Mesothelial cell of epicardium (in vitro differentiated cells): ENCODE measurements around the gene SIN3B. TPM values are rescaled to one million over a fixed set of nuclear protein-coding genes. Genes with fewer than 3 reads are reported as not detected.
A peak's percentile ranks its signal among the peaks of the same experiment; 100 is the strongest.

Source experiments
- DNase-seq, 2 experiments: peaks; one replicate each; pipeline ENCODE4 v3.0.0; 2021; ENCODE audit warnings: low spot score in 2 of 2; ENCODE audit not compliant: unreplicated experiment in 2 of 2
- H3K27ac Mint-ChIP-seq: 2 replicates; pipeline ENCODE4 v1.8.0; 2021; ENCODE audit warnings: mixed read lengths
- H3K27me3 Mint-ChIP-seq: 2 replicates; pipeline ENCODE4 v1.8.0; 2021; ENCODE audit warnings: low read depth, mixed read lengths
- H3K36me3 Mint-ChIP-seq: 2 replicates; pipeline ENCODE4 v1.8.0; 2021; ENCODE audit warnings: mixed read lengths
- H3K4me1 Mint-ChIP-seq: 2 replicates; pipeline ENCODE4 v1.8.0; 2021; ENCODE audit warnings: mixed read lengths
- H3K4me3 Mint-ChIP-seq: 2 replicates; pipeline ENCODE4 v1.8.0; 2021; ENCODE audit warnings: mild to moderate bottlenecking, moderate library complexity, mixed read lengths
- H3K9me3 Mint-ChIP-seq: 2 replicates; pipeline ENCODE4 v1.8.0; 2021; ENCODE audit warnings: mixed read lengths
- CTCF ChIP-seq: fragments of 200-600 bp; sonication (generic); IDR thresholded peaks from one replicate; pipeline ENCODE4 v1.5.0; 2021; ENCODE audit warnings: antibody characterized with exemption; ENCODE audit not compliant: unreplicated experiment
- total RNA-seq: library from RNA; stranded (reverse); gene quantifications from 3 replicates; pipeline ENCODE4 v1.2.1, GENCODE V29; 2021

The SIN3B gene
- total RNA-seq, 1 donor from 2014 or later, result 116 TPM

- Mint-ChIP-seq H3K9me3 (no peaks in the 10 kb centered on the region), H3K27ac (peak overlapping the region; percentile 87), H3K27me3 (no peaks in the 10 kb centered on the region), H3K36me3 (peaks cover 1% of the 10 kb centered on the region), H3K4me1 (peaks cover 32% of the 10 kb centered on the region), H3K4me3 (peak overlapping the region; percentile 54)
- TF ChIP-seq CTCF, result no peak
- DNase-seq, result peak; percentile 42 to 60
Observed at GRCh38 chr19:16825312-16826052, 3.7 kb upstream of the SIN3B start.

- H3K27me3 Mint-ChIP-seq, result no peaks in the 10 kb centered on the region
- no peaks in the 10 kb centered on the region for H3K9me3 Mint-ChIP-seq
- peak overlapping the region; percentile 74 for H3K27ac Mint-ChIP-seq
- peaks cover 29% of the 10 kb centered on the region for H3K4me1 Mint-ChIP-seq
- DNase-seq, result no peak
- peaks cover 24% of the 10 kb centered on the region for H3K36me3 Mint-ChIP-seq
- no peak for TF ChIP-seq CTCF
- H3K4me3 Mint-ChIP-seq, result peak overlapping the region; percentile 88
Observed at GRCh38 chr19:16829822-16830289, 658 bp downstream of the SIN3B start.

GRCh38 chr19:16830679-16831078 is 1.5 kb downstream of the SIN3B start:
- no peak overlapping the region for H3K27ac Mint-ChIP-seq

GRCh38 chr19:16831531-16831930 is 2.3 kb downstream of the SIN3B start:
- H3K4me3 Mint-ChIP-seq, result peak overlapping the region; percentile 47
- H3K36me3 Mint-ChIP-seq, result peaks cover 24% of the 10 kb centered on the region

More at GRCh38 chr19:16830679-16831078, 1.5 kb downstream of the SIN3B start:
- no peak for DNase-seq
- no peaks in the 10 kb centered on the region for H3K27me3 Mint-ChIP-seq
- no peaks in the 10 kb centered on the region for H3K9me3 Mint-ChIP-seq
- H3K4me3 Mint-ChIP-seq, result peak overlapping the region; percentile 88
- TF ChIP-seq CTCF, result no peak
- H3K4me1 Mint-ChIP-seq, result peaks cover 20% of the 10 kb centered on the region
- H3K36me3 Mint-ChIP-seq, result peaks cover 24% of the 10 kb centered on the region

GRCh38 chr19:16834747-16835146 is 5.5 kb downstream of the SIN3B start:
- H3K27ac Mint-ChIP-seq, result no peak overlapping the region
- H3K27me3 Mint-ChIP-seq, result no peaks in the 10 kb centered on the region
- H3K4me1 Mint-ChIP-seq, result peaks cover 12% of the 10 kb centered on the region
- H3K36me3 Mint-ChIP-seq, result peaks cover 37% of the 10 kb centered on the region
- DNase-seq, result no peak
- no peak overlapping the region for H3K4me3 Mint-ChIP-seq
- H3K9me3 Mint-ChIP-seq, result no peaks in the 10 kb centered on the region
- TF ChIP-seq CTCF, result no peak

More at GRCh38 chr19:16831531-16831930, 2.3 kb downstream of the SIN3B start:
- no peak for TF ChIP-seq CTCF
- no peaks in the 10 kb centered on the region for H3K9me3 Mint-ChIP-seq
- H3K27me3 Mint-ChIP-seq, result no peaks in the 10 kb centered on the region
- peaks cover 15% of the 10 kb centered on the region for H3K4me1 Mint-ChIP-seq
- no peak for DNase-seq
- no peak overlapping the region for H3K27ac Mint-ChIP-seq
